NK-92 treated with Interleukin-12 subunit alpha and Interleukin-12 subunit beta, amount 100 ng/mL, for 24 hours (cell line): ENCODE measurements around the gene LOXHD1.

ENCODE experiments used
- DNase-seq: peaks from one replicate; lab custom pipeline; 2025; lab: John Stamatoyannopoulos, UW

LOXHD1 gene

GRCh38 chr18:46445522-46446313, 211.3 kb downstream of the LOXHD1 start:
- no peak for DNase-seq

DNA sequence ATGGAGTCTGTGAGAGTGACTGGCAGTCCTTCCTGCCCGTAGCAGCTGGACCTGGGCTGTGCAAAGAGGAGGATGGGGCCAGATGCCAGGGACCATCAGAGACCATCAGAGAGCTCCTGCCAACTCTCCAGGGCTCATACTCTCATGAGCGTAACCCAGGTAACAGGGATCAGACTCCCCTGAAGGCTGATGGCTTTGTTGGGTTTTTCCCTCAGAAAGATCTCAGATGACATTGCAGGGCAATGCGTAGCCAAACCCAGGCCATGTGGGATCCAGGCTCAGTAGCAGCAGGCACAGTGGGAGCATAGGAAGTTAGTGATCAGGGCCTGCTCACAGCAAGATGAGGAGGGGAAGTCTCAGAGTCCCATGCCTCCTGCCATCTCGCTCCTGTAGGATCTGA, 218.0 kb downstream of the LOXHD1 start:
- no peak for DNase-seq

DNA sequence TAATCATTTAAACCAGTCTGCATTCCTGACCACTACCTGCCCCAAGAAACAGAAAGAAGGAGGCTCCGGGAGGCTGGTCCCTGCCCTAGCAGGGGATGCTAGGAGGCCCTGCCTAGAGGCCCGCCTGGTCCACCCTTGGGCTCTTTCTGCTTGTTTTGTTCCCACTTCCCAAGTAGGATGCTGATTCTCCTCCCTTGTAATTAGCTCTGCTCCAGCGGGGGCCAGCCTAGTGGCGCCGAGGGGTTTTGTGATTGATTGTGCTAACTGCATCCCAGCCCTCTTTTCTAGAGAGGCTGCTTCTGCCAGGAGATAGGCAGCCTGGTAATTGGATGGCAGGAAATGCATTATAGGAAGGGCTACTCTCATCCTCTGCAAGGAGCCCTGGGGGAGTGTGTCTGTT, 220.0 kb downstream of the LOXHD1 start:
- no peak for DNase-seq

GRCh38 chr18:46436621-46437020, 220.4 kb downstream of the LOXHD1 start:
- no peak for DNase-seq

DNA sequence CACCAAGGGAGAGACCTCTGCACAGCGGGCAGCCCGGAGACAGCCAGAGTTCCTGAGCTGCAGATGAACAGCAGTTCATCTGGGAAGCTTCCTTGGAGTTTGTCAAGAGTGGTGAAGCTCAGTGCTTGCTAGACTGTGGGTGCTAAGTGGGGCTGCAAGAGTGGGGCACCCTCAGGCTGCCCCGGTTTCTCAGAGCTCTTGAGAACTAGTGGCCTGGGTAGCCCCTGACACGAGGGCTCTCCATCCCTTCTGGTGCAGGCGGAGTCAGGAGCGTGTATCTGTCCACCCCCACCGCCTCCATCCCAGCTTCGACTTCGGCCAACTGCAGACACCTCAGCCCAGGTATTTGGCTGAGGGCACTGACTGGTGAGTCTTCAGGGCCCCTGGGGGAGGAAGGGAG, 222.0 kb downstream of the LOXHD1 start:
- no peak for DNase-seq

DNA sequence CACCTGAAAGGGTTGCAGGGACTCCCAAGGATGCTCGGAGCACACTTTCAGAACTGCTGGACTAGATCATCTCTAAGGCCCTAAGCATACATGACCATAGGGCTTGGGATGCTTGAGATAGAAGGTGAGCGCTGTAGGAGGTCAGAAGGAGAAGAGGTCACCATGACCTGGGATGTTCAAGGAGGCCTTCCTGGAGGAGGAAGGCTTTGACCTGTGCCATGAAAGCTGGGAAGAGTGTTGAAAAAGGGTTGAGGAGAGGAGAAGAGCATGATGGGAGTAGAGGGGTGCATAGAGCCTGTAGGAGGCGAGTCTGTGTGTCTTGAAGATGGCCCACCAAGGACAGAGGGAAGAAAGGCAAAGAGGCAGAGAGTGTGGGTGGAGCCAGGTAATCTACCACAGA, 222.4 kb downstream of the LOXHD1 start:
- DNase-seq = no peak

DNA sequence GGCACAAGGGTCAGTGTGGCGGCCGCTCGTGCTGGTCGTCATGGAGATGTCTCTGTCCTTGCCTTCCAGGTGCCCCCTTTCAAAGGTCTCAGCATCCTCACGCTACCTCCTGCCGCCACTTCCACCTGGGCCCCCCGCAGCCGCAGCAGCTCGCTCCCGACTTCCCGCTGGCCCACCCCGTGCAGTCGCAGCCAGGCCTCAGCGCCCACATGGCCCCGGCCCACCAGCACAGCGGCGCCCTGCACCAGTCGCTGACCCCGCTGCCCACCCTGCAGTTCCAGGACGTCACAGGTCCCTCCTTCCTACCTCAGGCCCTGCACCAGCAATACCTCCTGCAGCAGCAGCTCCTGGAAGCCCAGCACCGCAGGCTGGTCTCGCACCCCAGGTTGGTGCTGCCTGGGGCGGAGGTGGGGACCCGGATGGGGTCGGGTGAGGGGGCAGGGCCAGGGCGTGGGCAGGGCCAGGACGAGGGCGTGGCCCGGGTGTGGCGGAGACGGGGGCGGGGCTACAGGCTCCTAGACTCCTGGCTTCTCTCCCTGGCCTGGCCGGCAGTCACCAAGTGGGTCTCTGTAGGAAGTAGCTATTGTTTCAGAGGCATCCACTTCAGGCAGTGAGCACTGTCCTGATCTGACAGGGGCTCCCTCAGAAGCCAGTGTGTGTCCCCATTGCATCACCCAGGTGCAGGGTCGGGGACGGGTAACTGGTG, 223.7 kb downstream of the LOXHD1 start:
- no peak for DNase-seq

DNA sequence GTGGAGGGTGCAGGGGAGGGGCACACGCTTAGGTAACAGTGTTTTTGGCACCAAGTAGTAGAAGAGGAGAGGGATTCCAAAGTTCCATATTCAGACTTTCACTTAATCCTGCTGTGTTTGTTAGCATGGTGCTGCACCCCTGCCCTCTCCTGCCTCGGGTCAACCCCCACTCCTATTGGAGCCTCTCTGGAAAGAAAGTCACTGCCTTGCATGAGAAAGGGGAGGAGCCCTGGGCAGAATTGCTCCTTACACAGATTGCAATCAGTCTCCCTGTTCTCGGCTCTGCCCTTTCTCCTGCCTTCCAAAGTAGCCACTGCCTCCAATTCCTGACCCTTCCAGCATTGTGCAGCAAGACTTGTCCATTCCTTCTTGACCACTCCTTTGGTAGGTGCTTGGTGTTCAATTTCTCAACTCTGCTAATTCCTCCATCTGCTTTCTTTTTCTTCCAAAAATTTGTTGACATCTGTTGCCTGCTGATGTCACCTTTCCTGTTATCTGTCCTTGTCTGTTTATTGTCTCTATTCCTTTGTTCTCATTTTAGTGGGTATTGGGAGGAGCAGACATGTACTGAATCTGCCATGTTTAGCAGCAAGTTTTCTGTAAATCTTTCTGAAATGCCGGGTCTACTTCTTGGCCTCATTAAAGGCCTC, 225.4 kb downstream of the LOXHD1 start:
- DNase-seq = no peak

GRCh38 chr18:46429649-46430224, 227.3 kb downstream of the LOXHD1 start:
- DNase-seq = no peak

DNA sequence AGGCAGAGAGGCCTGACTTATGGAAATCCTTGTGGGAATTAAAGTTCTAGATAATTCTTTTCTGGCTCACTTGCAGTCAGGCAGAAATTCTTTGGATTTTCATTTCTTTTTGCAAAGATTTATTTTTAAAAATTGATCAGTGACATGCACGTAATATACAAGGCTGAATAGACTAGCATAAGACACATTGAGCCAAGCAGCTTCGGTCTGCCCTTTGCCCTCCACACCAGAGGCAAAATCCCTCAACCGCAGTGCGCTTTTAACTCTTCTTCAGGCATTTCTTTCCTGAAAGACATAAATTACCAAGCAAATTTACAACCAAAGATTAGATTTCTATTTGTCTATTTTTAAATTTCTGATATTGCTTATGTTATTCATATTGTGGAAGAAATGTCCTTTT, 227.9 kb downstream of the LOXHD1 start:
- DNase-seq = no peak

- no peak for DNase-seq
Observed at GRCh38 chr18:46428368-46428767, 228.7 kb downstream of the LOXHD1 start.

DNA sequence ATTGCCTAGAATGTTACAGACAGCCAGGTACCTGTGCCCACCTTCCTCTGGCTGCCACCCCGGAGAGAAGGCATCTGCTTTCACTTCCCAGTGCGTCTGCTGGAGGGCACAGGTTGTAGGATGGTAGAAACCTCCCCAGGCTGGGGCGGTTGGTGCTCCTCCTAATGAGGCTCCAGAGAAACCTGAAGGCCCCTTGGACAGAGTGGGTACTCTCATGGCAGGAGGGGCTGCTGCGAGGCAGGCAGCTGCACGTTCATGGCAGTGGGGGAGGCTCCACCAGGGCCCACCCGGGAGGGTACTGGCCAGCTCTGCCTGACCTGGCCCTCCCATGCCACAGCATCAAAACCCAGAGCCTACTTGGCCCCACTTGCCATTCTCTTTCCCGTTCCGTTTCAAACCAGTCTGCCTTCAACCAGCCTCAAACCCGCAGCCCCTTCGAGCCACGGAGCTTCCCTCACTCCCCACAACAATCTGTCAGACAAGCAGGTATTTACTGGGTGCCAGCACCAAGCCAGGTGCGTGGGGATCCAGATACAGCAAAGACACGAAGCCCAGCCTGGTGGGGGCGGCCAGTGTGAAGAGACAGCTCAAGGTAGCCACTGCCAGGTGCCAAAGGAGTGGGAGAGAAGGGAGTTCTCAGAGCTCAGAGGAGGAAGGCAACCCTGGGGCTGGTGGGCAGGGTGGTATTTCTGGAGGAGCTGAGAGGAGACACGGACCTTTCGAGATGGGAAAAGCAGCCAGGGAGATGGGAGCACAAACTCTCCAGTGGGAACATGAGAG, 229.6 kb downstream of the LOXHD1 start:
- DNase-seq = no peak
